Central memory CD8-positive, alpha-beta T cell (primary cell): ENCODE data around the gene TMEM121.

Experiments used
- ATAC-seq: fragments of 150-1000 bp; cut with Tn5 transposase; replicated peaks from 2 replicates; pipeline ENCODE4 v1.10.0; 2022; ENCODE audit warnings: mild to moderate bottlenecking, moderate FRiP score, moderate number of reproducible peaks; ENCODE audit not compliant: poor library complexity, severe bottlenecking; ENCODE audit errors: extremely low read depth
- DNase-seq, 2 donors: peaks; one replicate each; pipeline ENCODE4 v3.0.0; 2021; ENCODE audit warnings: low spot score in 2 of 2
- H3K27ac Mint-ChIP-seq: one replicate; pipeline ENCODE4 v1.8.0; 2022; ENCODE audit warnings: low read depth, mild to moderate bottlenecking, moderate library complexity, mixed read lengths
- H3K27me3 Mint-ChIP-seq: one replicate; pipeline ENCODE4 v1.8.0; 2022; ENCODE audit warnings: mixed read lengths
- H3K36me3 Mint-ChIP-seq: one replicate; pipeline ENCODE4 v1.8.0; 2022; ENCODE audit warnings: mild to moderate bottlenecking, moderate library complexity, mixed read lengths; ENCODE audit not compliant: insufficient read depth
- H3K4me1 Mint-ChIP-seq: one replicate; pipeline ENCODE4 v1.8.0; 2022; ENCODE audit warnings: mixed read lengths
- H3K4me3 Mint-ChIP-seq: one replicate; pipeline ENCODE4 v1.8.0; 2022; ENCODE audit warnings: mild to moderate bottlenecking, moderate library complexity, mixed read lengths
- H3K9me3 Mint-ChIP-seq: one replicate; pipeline ENCODE4 v1.8.0; 2022; ENCODE audit warnings: mixed read lengths

TMEM121 gene

GRCh38 chr14:105497671-105498429 lies 28.5 kb upstream of the TMEM121 start:
- ATAC-seq (no peak), DNase-seq (peak in 1 of 2 donors; percentile 13)
- Mint-ChIP-seq H3K9me3 (no peaks in the 10 kb centered on the region), H3K4me3 (no peak overlapping the region), H3K4me1 (no peaks in the 10 kb centered on the region), H3K27me3 (no peaks in the 10 kb centered on the region), H3K27ac (peak overlapping the region; percentile 51), H3K36me3 (peaks cover 33% of the 10 kb centered on the region)

- no peak for ATAC-seq
- peak overlapping the region; percentile 51 for H3K27ac Mint-ChIP-seq
Observed at GRCh38 chr14:105498430-105499255, 27.7 kb upstream of the TMEM121 start.

GRCh38 chr14:105499256-105500035 lies 26.9 kb upstream of the TMEM121 start:
- ATAC-seq (no peak), DNase-seq (peak; percentile 10 to 14)
- no peaks in the 10 kb centered on the region for H3K9me3 Mint-ChIP-seq
- peak overlapping the region; percentile 51 for H3K27ac Mint-ChIP-seq
- H3K4me3 Mint-ChIP-seq: no peak overlapping the region
- H3K4me1 Mint-ChIP-seq: no peaks in the 10 kb centered on the region
- H3K27me3 Mint-ChIP-seq: no peaks in the 10 kb centered on the region
- peaks cover 27% of the 10 kb centered on the region for H3K36me3 Mint-ChIP-seq

More at GRCh38 chr14:105498430-105499255, 27.7 kb upstream of the TMEM121 start:
- no peaks in the 10 kb centered on the region for H3K27me3 Mint-ChIP-seq
- no peaks in the 10 kb centered on the region for H3K9me3 Mint-ChIP-seq
- peak in 1 of 2 donors; percentile 10 for DNase-seq
- H3K36me3 Mint-ChIP-seq: peaks cover 31% of the 10 kb centered on the region
- no peaks in the 10 kb centered on the region for H3K4me1 Mint-ChIP-seq
- H3K4me3 Mint-ChIP-seq: no peak overlapping the region

GRCh38 chr14:105500036-105500725 lies 26.2 kb upstream of the TMEM121 start:
- Mint-ChIP-seq H3K36me3 (peaks cover 26% of the 10 kb centered on the region), H3K4me3 (peak overlapping the region; percentile 11), H3K9me3 (no peaks in the 10 kb centered on the region), H3K27ac (peak overlapping the region; percentile 19), H3K4me1 (no peaks in the 10 kb centered on the region), H3K27me3 (no peaks in the 10 kb centered on the region)
- DNase-seq (peak in 1 of 2 donors; percentile 14), ATAC-seq (no peak)

- Mint-ChIP-seq H3K9me3 (no peaks in the 10 kb centered on the region), H3K27me3 (no peaks in the 10 kb centered on the region), H3K36me3 (peaks cover 26% of the 10 kb centered on the region), H3K27ac (no peak overlapping the region), H3K4me3 (no peak overlapping the region), H3K4me1 (no peaks in the 10 kb centered on the region)
- ATAC-seq: no peak
- no peak for DNase-seq
Observed at GRCh38 chr14:105500726-105501101, 25.7 kb upstream of the TMEM121 start.

DNA sequence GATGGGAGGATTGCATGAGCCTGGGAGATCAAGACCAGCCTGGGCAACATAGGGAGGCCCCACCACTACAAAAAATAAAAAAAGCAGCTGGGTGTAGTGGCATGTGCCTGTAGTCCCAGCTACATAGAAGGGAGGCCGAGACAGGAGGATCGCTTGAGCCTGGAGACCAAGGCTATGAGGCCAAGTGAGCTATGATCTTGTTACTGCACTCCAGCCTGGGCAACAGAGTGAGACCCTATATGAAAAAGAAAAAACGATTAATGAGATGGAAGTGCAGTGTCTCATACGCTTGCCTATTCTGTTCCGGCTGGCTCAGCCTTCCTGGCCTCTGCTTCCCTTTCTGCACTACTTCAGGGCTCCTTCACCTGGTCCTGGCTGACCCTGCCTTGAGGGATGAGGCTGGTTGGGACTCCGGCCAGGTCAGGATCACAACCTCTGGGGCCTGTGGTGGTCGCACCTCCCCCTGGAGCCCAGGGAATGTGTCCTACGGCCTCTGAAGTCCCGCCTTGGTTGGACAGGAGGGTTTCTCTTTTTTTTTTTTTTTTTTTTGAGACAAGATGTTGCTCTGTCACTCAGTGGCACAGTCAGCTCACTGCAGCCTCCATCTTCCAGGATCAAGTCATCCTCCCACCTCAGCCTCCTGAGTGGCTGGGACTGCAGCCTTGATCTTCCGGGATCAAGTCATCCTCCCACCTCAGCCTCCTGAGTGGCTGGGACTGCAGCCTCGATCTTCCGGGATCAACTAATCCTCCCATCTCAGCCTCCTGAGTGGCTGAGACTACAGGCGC lies 24.7 kb upstream of the TMEM121 start:
- Mint-ChIP-seq H3K9me3 (no peaks in the 10 kb centered on the region), H3K4me1 (no peaks in the 10 kb centered on the region), H3K27ac (no peak overlapping the region), H3K36me3 (peaks cover 26% of the 10 kb centered on the region), H3K27me3 (no peaks in the 10 kb centered on the region), H3K4me3 (no peak overlapping the region)
- no peak for ATAC-seq
- no peak for DNase-seq

DNA sequence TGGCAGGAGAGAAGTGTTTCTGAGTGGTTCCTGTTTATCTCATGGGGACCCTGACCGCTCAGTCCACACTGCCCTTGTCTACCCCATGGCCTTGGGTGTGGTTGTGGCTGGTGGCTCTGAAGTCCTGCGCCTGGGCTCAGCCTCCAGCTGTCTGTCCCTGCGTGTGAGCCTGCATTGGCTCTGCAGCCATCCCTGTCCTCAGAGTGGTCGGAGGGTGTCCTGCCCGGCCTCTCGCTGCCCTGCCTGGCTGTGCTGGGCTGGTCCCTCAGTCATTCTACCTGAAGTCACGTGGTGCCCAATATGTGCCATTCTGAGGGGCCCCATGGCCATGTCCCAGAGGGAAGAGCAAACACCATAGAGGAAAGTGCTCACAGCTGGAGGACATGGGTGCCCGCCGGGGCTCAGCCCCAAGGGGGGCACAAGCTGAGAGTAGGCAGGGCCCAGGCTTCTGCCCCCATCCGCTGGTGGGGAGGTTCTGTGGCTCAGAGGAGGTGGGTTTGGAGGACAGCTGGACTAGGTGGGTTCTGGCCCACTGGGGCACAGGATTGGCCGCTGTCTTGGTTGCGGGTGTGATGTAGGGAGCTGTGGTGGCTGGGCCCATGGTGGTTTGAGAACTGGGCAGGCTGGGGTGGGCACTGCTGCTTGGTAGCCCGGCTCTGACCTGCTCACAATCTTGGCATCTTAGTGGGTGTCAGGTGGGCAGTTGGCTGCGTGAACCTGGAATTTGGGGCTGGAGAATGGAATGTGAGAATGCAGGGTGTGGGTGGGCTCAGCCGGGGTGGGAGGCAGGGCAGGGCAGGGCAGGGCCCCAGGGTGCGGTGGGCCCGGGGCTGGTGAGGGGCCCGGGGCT lies 23.7 kb upstream of the TMEM121 start:
- ATAC-seq: no peak
- no peak for DNase-seq
- peaks cover 5% of the 10 kb centered on the region for H3K27me3 Mint-ChIP-seq
- peaks cover 22% of the 10 kb centered on the region for H3K36me3 Mint-ChIP-seq
- peak overlapping the region; percentile 64 for H3K27ac Mint-ChIP-seq
- no peaks in the 10 kb centered on the region for H3K9me3 Mint-ChIP-seq
- H3K4me1 Mint-ChIP-seq: no peaks in the 10 kb centered on the region
- H3K4me3 Mint-ChIP-seq: peak overlapping the region; percentile 32

DNA sequence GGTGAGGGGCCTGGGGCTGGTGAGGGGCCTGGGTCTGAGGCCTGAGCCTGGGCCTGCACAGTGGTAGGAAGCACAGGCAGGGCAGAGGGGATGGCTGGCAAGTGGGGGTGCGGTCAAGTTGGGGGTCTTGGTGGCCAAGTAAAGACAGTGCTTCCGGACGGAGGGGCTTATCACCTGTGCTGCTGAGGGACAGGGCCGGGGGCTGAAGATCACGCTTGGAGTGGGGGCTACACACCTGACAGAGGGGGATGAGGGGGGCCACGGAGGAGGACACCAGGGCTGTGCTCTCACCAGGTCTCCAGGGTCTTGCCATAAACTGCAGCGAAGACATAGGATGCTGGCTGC lies 23.1 kb upstream of the TMEM121 start:
- ATAC-seq (no peak), DNase-seq (no peak)
- H3K27me3 Mint-ChIP-seq: peaks cover 11% of the 10 kb centered on the region
- peaks cover 17% of the 10 kb centered on the region for H3K36me3 Mint-ChIP-seq
- H3K27ac Mint-ChIP-seq: peak overlapping the region; percentile 64
- no peaks in the 10 kb centered on the region for H3K4me1 Mint-ChIP-seq
- no peaks in the 10 kb centered on the region for H3K9me3 Mint-ChIP-seq
- H3K4me3 Mint-ChIP-seq: peak overlapping the region; percentile 32

DNA sequence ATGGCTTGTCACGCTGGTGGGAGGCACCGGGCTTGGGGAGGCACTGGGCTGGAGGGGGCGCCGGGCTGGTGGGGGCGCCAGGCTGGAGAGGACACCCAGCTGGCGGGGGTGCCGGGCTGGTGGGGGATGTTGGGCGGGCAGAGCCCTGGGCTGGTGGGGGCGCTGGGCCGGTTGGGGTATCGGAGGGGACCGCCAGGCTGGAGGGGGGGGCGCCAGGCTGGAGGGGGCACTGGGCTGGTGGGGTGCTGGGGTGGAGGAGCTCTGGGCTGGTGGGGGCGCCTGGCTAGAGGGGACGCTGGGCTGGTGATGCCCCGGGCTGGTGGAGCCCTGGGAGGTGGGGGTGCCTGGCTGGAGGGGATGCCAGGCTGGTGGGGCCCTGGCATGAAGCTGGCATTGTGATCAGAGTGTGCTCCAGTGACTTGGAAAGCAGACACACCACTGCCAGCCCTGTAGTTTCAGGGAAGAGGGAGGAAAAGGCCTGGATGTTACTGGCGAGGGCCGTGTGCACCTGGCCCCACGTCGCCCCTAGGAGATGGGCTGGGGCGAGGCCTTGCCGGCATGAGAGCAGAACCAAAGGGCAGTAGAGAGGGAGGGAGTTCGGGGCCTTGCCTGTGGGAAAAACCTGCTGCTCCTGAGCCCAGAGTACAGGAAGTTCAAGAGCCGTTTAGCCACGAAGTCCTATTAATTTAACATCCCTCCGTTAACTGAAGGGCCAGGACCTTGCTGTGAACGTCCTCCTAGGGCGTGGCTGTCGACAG lies 22.3 kb upstream of the TMEM121 start:
- Mint-ChIP-seq H3K4me3 (no peak overlapping the region), H3K9me3 (no peaks in the 10 kb centered on the region), H3K36me3 (peaks cover 11% of the 10 kb centered on the region), H3K4me1 (no peaks in the 10 kb centered on the region), H3K27me3 (peaks cover 20% of the 10 kb centered on the region), H3K27ac (peak overlapping the region; percentile 49)
- no peak for ATAC-seq
- DNase-seq: no peak

DNA sequence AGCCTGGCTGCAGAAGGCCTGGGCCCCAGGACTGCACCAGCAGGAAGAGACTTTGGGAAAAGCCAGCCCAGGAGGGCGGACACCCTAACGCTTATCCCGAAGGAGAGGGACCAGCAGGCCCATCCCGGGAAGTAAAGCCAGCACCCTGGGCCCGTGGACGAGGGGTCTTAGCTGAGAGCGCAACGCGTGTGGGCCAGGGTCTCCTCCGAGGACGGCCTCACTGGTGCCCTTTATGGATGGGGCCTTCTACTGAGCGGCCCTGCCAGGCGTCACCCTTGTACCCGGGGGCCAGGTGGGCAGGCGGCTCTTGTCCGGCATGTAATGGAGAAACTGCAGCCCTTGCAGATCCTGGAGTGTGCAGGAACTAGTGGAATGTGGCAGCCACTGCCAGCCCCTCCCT lies 21.3 kb upstream of the TMEM121 start:
- H3K27me3 Mint-ChIP-seq: peaks cover 22% of the 10 kb centered on the region
- H3K36me3 Mint-ChIP-seq: peaks cover 10% of the 10 kb centered on the region
- no peak overlapping the region for H3K27ac Mint-ChIP-seq
- H3K9me3 Mint-ChIP-seq: no peaks in the 10 kb centered on the region
- no peak overlapping the region for H3K4me3 Mint-ChIP-seq
- H3K4me1 Mint-ChIP-seq: no peaks in the 10 kb centered on the region
- ATAC-seq: no peak
- DNase-seq: no peak
